Measurements from ENCODE around the gene MRPL55. TPM values are rescaled to one million over a fixed set of nuclear protein-coding genes. Genes with fewer than 3 reads are reported as not detected.
A peak's percentile ranks its signal among the peaks of the same experiment; 100 is the strongest.

Gene MRPL55
- total RNA-seq, 4 donors from 2014 or later: 64.7 to 123 (median 74.2) TPM

DNA sequence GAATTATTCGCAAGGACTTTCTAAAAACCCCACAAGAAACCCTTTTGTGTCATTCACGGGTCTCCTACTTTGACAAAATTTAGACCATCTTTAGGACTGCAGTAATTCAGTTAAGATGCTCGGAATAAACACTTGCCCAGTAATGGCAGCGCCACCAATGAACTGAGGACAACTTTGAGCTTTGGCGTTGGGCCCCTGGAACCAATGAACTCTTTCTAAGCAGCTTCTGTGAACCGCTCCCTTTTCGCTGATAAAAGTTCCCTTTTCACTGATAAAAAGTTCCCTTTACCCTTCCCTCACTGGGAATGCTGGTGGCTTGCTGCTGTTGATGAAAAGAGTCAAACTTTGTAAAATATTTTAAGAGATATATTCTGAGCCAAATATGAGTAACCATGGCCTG lies 1.5 kb upstream of the MRPL55 start:
- Histone ChIP-seq H3K4me1 (peaks cover 14 to 20% of the 10 kb centered on the region in 2 donors), H3K4me3 (no peak overlapping the region), H3K36me3 (peaks cover 0 to 17% of the 10 kb centered on the region in 2 donors), H3K9me3 (no peaks in the 10 kb centered on the region), H3K27ac (peak overlapping the region in 1 of 4 donors; percentile 92), H3K27me3 (no peaks in the 10 kb centered on the region)
- TF ChIP-seq POLR2A (IDR thresholded peaks at IDR 0.05): no peak
- TF ChIP-seq CTCF (IDR thresholded peaks at IDR 0.05 in 4 of 5, conservative IDR thresholded peaks at IDR 0.05 in 1 of 5): no peak
- ATAC-seq (no peak), DNase-seq (no peak)
- in situ Hi-C loops (cut with MboI; ENCODE audit: low sequenced_read_pairs in 4 of 4) (no loop called here), intact Hi-C loops (cut with DNase I; ENCODE audit: low total_unique reads) (no loop called here)

GRCh38 chr1:228109962-228110488 lies 926 bp upstream of the MRPL55 start:
- no peak for TF ChIP-seq CTCF (IDR thresholded peaks at IDR 0.05 in 4 of 5, conservative IDR thresholded peaks at IDR 0.05 in 1 of 5)
- no peak for TF ChIP-seq POLR2A (IDR thresholded peaks at IDR 0.05)
- intact Hi-C loops (cut with DNase I; ENCODE audit: low total_unique reads): loop anchor here (1.0 to 10.0 kb wide), 3 partner anchors 30 to 375 kb away; partner anchors contain the start of genes GUK1, RNF187 and TRIM11
- Histone ChIP-seq H3K27me3 (no peaks in the 10 kb centered on the region), H3K4me3 (peak overlapping the region; percentile 73 to 100 (median 79)), H3K27ac (peak overlapping the region; percentile 86 to 96 (median 92)), H3K9me3 (no peaks in the 10 kb centered on the region), H3K4me1 (peaks cover 14 to 20% of the 10 kb centered on the region in 2 donors), H3K36me3 (peaks cover 0 to 17% of the 10 kb centered on the region in 2 donors)
- in situ Hi-C loops (cut with MboI; ENCODE audit: low sequenced_read_pairs in 4 of 4): no loop called here
- DNase-seq: no peak
- no peak for ATAC-seq

GRCh38 chr1:228108742-228109072 lies 392 bp downstream of the MRPL55 start:
- intact Hi-C loops (cut with DNase I; ENCODE audit: low total_unique reads) (loop anchor here (1.0 to 10.0 kb wide), 4 partner anchors 24 to 376 kb away; partner anchors contain the start of genes GUK1, RNF187 and TRIM11), in situ Hi-C loops (cut with MboI; ENCODE audit: low sequenced_read_pairs in 4 of 4) (no loop called here)
- no peak for TF ChIP-seq POLR2A (IDR thresholded peaks at IDR 0.05)
- no peak for TF ChIP-seq CTCF (IDR thresholded peaks at IDR 0.05 in 4 of 5, conservative IDR thresholded peaks at IDR 0.05 in 1 of 5)
- H3K4me1 ChIP-seq: peaks cover 24 to 25% of the 10 kb centered on the region in 2 donors
- peak overlapping the region; percentile 73 to 100 (median 79) for H3K4me3 ChIP-seq
- no peaks in the 10 kb centered on the region for H3K9me3 ChIP-seq
- peak overlapping the region; percentile 86 to 96 (median 92) for H3K27ac ChIP-seq
- H3K27me3 ChIP-seq: no peaks in the 10 kb centered on the region
- ATAC-seq (no peak), DNase-seq (no peak)
- H3K36me3 ChIP-seq: peaks cover 0 to 17% of the 10 kb centered on the region in 2 donors

DNA sequence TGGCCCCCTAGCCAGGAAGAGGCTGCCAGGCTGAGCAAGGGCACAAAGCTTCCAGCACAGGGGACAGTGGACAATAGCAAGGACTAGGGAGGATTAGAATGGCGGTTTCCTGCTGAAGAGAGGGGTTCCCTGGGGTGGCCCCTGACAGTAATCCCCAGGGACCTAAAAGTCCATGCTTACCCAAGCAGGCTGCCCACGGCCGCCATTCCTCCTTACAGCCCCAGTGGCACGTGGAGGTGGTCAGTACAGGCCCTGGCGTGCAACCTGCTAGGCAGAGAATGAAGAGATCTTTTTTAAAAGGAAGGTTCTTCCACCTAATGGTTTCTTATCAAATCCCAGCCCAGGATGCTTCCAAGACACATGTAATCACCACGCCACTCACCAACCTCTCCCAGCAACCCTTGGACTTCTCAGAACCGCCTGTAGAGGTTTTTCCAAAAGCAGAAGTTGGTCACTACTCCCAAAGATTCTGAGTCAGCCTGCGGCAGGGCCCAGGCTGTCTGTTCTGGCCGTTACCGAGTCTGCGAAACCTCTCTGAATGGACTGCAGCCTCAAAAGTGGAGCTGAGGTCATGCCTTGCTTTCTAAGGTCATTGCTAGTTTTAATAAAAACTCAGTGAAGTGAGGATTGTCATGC lies 926 bp downstream of the MRPL55 start:
- Histone ChIP-seq H3K4me3 (peak overlapping the region; percentile 73 to 100 (median 79)), H3K27me3 (no peaks in the 10 kb centered on the region), H3K27ac (peak overlapping the region; percentile 86 to 96 (median 92)), H3K4me1 (peaks cover 28% of the 10 kb centered on the region in 2 donors), H3K9me3 (no peaks in the 10 kb centered on the region), H3K36me3 (peaks cover 0 to 17% of the 10 kb centered on the region in 2 donors)
- in situ Hi-C loops (cut with MboI; ENCODE audit: low sequenced_read_pairs in 4 of 4) (no loop called here), intact Hi-C loops (cut with DNase I; ENCODE audit: low total_unique reads) (loop anchor here (1.0 to 10.0 kb wide), 3 partner anchors 24 to 377 kb away; partner anchors contain the start of genes RNF187 and TRIM11)
- no peak for DNase-seq
- TF ChIP-seq CTCF (IDR thresholded peaks at IDR 0.05 in 4 of 5, conservative IDR thresholded peaks at IDR 0.05 in 1 of 5) (no peak), POLR2A (IDR thresholded peaks at IDR 0.05) (no peak)
- ATAC-seq: no peak
